HepG2 (cell line): Measurements from ENCODE around the gene ELP4. TPM values are rescaled to one million over a fixed set of nuclear protein-coding genes. Genes with fewer than 3 reads are reported as not detected.
A peak's percentile ranks its signal among the peaks of the same experiment; 100 is the strongest.

ENCODE experiments used
- ASH2L ChIP-seq: fragments of 300-600, 200-600 bp; sonication (generic); IDR thresholded peaks from 2 replicates; pipeline ENCODE4 v1.7.0; 2017; ENCODE audit warnings: low read depth, mild to moderate bottlenecking, moderate library complexity, mixed read lengths, low read length; ENCODE audit not compliant: insufficient read length
- BHLHE40 ChIP-seq: IDR thresholded peaks from 2 replicates; pipeline ENCODE4 v1.6.1; 2011; ENCODE audit warnings: low read length, improper control_type of control experiment
- CEBPG ChIP-seq: IDR thresholded peaks from 2 replicates; pipeline ENCODE4 v1.6.1; 2016
- DNMT3B ChIP-seq: conservative IDR thresholded peaks from 2 replicates; pipeline ENCODE4 v1.6.1; 2016; ENCODE audit warnings: missing biosample characterization, control low read depth
- EED ChIP-seq: sonication (generic); formaldehyde crosslinking; IDR thresholded peaks from 2 replicates; pipeline ENCODE4 v1.5.0; 2020; ENCODE audit warnings: mild to moderate bottlenecking, missing genetic modification reagents
- ELF4 ChIP-seq: sonication (generic); formaldehyde crosslinking; IDR thresholded peaks from 2 replicates; pipeline ENCODE4 v1.5.0; 2020; ENCODE audit warnings: missing genetic modification reagents, mild to moderate bottlenecking, moderate library complexity, borderline replicate concordance
- GATAD1 ChIP-seq: IDR thresholded peaks from 2 replicates; pipeline ENCODE4 v1.6.1; 2016; ENCODE audit warnings: missing genetic modification reagents, missing compliant biosample characterization
- IRF2 ChIP-seq: IDR thresholded peaks from 2 replicates; pipeline ENCODE4 v1.6.1; 2018; ENCODE audit warnings: missing genetic modification reagents, missing compliant biosample characterization
- KLF16 ChIP-seq, 2 experiments: sonication (generic) in 1 of 2; formaldehyde crosslinking in 1 of 2; IDR thresholded peaks; 2 replicates each; pipeline versions ENCODE4 v1.6.1 to v1.8.0; 2016 to 2023; ENCODE audit warnings: missing genetic modification reagents in 2 of 2, missing compliant biosample characterization in 1 of 2
- MIER3 ChIP-seq: IDR thresholded peaks from 2 replicates; pipeline ENCODE4 v1.6.1; 2016; ENCODE audit warnings: missing compliant biosample characterization, borderline replicate concordance
- NFIC ChIP-seq: IDR thresholded peaks from 2 replicates; pipeline ENCODE4 v1.6.1; 2012; ENCODE audit warnings: mild to moderate bottlenecking, low read length, inconsistent platforms
- NFYC ChIP-seq: IDR thresholded peaks from 2 replicates; pipeline ENCODE4 v1.6.1; 2016; ENCODE audit warnings: missing genetic modification reagents, missing compliant biosample characterization
- PITX1 ChIP-seq: sonication (generic); formaldehyde crosslinking; IDR thresholded peaks from 2 replicates; pipeline ENCODE4 v1.5.1; 2020; ENCODE audit warnings: mild to moderate bottlenecking, missing genetic modification reagents
- WIZ ChIP-seq: sonication (generic); formaldehyde crosslinking; IDR thresholded peaks from 2 replicates; pipeline ENCODE4 v1.5.1; 2020; ENCODE audit warnings: mild to moderate bottlenecking, missing genetic modification reagents
- ZBTB7B ChIP-seq: sonication (generic); formaldehyde crosslinking; IDR thresholded peaks from 2 replicates; pipeline ENCODE4 v1.4.0; 2020; ENCODE audit warnings: missing genetic modification reagents
- ZNF354B ChIP-seq: sonication (generic); formaldehyde crosslinking; IDR thresholded peaks from 2 replicates; pipeline ENCODE4 v1.8.0; 2022; ENCODE audit warnings: mild to moderate bottlenecking, missing genetic modification reagents
- ZNF383 ChIP-seq: sonication (generic); formaldehyde crosslinking; IDR thresholded peaks from 2 replicates; pipeline ENCODE4 v1.4.0; 2020; ENCODE audit warnings: missing genetic modification reagents, mild to moderate bottlenecking, borderline replicate concordance
- ZNF569 ChIP-seq: sonication (generic); formaldehyde crosslinking; IDR thresholded peaks from 2 replicates; pipeline ENCODE4 v1.5.0; 2020; ENCODE audit warnings: mild to moderate bottlenecking, missing genetic modification reagents, moderate library complexity, borderline replicate concordance
- ZNF570 ChIP-seq: sonication (generic); formaldehyde crosslinking; IDR thresholded peaks from 2 replicates; pipeline ENCODE4 v1.4.0; 2020; ENCODE audit warnings: mild to moderate bottlenecking, missing genetic modification reagents, borderline replicate concordance
- ZNF619 ChIP-seq: sonication (generic); formaldehyde crosslinking; IDR thresholded peaks from 2 replicates; pipeline ENCODE4 v1.4.0; 2020; ENCODE audit warnings: mild to moderate bottlenecking, missing genetic modification reagents
- ZNF766 ChIP-seq: sonication (generic); formaldehyde crosslinking; IDR thresholded peaks from 2 replicates; pipeline ENCODE4 v1.5.0; 2020; ENCODE audit warnings: missing genetic modification reagents, borderline replicate concordance
- polyA plus RNA-seq, 8 experiments: library from polyadenylated mRNA; depleted of rRNA in 3 of 8; stranded (reverse) in 7 of 8; unstranded in 1 of 8; fragments of >200 nt; fragmentation: Illumina TruSeq in 4 of 8; extraction: Trizol in 4 of 8; gene quantifications; 2 replicates each; pipeline versions ENCODE4 v1.2.1 to v1.2.3, GENCODE V29; 2011 to 2016; ENCODE audit warnings: low read depth in 4 of 8, missing spikeins in 1 of 8, mixed read lengths in 1 of 8; ENCODE audit not compliant: insufficient read depth in 1 of 8
- total RNA-seq, 5 experiments: library from RNA; depleted of rRNA; stranded (reverse); fragments of >200 nt; fragmentation: Illumina TruSeq; extraction: Trizol; gene quantifications; 2 replicates each; pipeline ENCODE4 v1.2.3, GENCODE V29; 2016; ENCODE audit warnings: low read depth in 1 of 5
- TF ChIP-seq, protein P1 (sequence below): sonication (generic); formaldehyde crosslinking; IDR thresholded peaks from 2 replicates; pipeline ENCODE4 v1.8.1; 2023; ENCODE audit warnings: mild to moderate bottlenecking, moderate library complexity, missing genetic modification reagents
- TF ChIP-seq, protein P2 (sequence below): sonication (generic); formaldehyde crosslinking; IDR thresholded peaks from 2 replicates; pipeline ENCODE4 v1.5.1; 2020; ENCODE audit warnings: missing genetic modification reagents, mild to moderate bottlenecking, borderline replicate concordance
- TF ChIP-seq, protein P3 (sequence below): IDR thresholded peaks from 2 replicates; pipeline ENCODE4 v1.6.1; 2016
- TF ChIP-seq, protein P4 (sequence below): sonication (generic); formaldehyde crosslinking; IDR thresholded peaks from 2 replicates; pipeline ENCODE4 v1.4.0; 2020; ENCODE audit warnings: mild to moderate bottlenecking, missing genetic modification reagents

The ELP4 gene
- total and polyA plus RNA-seq, 2 of the 13 experiments (the other 11 are each of a cell fraction or from before 2014, with no cell fraction given) = 12.8 to 19.1 TPM

DNA sequence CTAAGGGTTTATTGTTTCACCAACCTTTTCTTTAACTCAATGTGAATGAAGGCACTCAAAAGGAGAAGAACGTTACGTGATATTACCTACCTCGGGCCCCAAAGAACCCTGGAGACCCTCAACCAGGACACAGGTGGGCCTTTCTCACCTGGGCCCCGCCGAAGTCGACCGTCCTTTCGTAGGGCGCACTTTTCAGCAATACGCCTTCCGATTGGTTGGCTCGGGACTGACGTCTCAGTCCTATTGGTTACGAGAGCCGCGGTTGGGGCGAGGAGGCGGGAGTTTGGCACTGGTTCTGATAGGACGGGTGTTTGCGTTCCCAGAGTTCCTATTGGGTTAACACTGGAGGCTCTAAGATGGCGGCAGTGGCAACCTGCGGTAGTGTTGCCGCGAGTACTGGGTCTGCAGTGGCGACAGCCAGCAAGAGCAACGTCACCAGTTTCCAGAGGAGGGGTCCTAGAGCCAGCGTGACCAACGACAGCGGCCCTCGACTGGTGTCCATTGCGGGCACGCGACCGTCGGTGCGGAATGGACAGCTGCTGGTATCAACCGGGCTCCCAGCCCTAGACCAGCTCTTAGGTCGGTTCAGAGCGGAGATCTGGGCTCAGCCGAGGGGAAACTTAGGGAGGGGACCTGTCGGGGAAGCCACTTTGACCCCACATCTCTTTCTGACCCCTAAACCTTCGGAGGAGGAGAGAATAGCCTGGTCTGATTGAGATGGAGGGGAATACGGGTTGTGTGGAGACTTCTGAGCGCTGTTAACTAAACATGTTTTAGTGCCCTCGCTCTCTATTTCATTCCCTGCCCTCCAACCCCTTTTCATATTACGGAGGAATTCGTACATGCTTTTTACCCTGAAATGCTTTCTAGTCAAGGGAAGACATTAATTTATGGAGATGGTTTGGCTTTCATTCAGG, at the start of gene ELP4, which contains the start of gene IMMP1L (continued):
- TF ChIP-seq, protein P1, sequence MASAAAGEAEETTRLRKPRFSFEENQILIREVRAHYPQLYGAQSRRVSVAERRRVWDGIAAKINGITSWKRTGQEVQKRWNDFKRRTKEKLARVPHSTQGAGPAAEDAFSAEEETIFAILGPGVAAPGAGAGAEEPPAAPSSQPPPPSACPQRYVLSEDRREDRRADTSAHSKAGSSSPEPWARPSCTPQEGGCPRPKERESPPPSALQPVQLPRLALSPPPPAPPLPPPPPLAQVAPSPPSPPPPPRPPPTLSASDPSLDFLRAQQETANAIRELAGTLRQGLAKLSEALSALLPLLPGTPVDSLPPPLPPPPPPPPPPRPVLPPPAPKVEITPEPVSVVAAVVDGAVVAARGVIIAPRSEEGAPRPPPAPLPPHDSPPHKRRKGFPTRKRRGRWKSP (CRISPR knock-in tag) = peak; percentile 65; the same call in 1 of the 2 replicates
- peak; percentile 99 for TF ChIP-seq NFYC (CRISPR knock-in tag)
- TF ChIP-seq, protein P2, sequence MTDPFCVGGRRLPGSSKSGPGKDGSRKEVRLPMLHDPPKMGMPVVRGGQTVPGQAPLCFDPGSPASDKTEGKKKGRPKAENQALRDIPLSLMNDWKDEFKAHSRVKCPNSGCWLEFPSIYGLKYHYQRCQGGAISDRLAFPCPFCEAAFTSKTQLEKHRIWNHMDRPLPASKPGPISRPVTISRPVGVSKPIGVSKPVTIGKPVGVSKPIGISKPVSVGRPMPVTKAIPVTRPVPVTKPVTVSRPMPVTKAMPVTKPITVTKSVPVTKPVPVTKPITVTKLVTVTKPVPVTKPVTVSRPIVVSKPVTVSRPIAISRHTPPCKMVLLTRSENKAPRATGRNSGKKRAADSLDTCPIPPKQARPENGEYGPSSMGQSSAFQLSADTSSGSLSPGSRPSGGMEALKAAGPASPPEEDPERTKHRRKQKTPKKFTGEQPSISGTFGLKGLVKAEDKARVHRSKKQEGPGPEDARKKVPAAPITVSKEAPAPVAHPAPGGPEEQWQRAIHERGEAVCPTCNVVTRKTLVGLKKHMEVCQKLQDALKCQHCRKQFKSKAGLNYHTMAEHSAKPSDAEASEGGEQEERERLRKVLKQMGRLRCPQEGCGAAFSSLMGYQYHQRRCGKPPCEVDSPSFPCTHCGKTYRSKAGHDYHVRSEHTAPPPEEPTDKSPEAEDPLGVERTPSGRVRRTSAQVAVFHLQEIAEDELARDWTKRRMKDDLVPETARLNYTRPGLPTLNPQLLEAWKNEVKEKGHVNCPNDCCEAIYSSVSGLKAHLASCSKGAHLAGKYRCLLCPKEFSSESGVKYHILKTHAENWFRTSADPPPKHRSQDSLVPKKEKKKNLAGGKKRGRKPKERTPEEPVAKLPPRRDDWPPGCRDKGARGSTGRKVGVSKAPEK (CRISPR knock-in tag) = no peak
- TF ChIP-seq DNMT3B = peak; percentile 95; the same call in 1 of the 2 replicates
- no peak for TF ChIP-seq ZNF569 (CRISPR knock-in tag)
- no peak; the same call in 1 of the 2 replicates for TF ChIP-seq MIER3 (CRISPR knock-in tag)
- peak; percentile 72 for TF ChIP-seq BHLHE40
- TF ChIP-seq GATAD1 (CRISPR knock-in tag) = peak; percentile 92
- peak; percentile 73 for TF ChIP-seq ZBTB7B (CRISPR knock-in tag)
- no peak for TF ChIP-seq ZNF354B (CRISPR knock-in tag)
- TF ChIP-seq KLF16 (CRISPR knock-in tag; IDR thresholded peaks at IDR 0.05) = peak in 1 of 2 experiments; percentile 17; a peak in 1 of 4 replicates
- peak; percentile 15 for TF ChIP-seq IRF2 (CRISPR knock-in tag)
- TF ChIP-seq NFIC = peak; percentile 52; the same call in 1 of the 2 replicates
- TF ChIP-seq ZNF619 = 0 out of 2 replicates have a peak, but pooled peaks have one; percentile 42
- peak; percentile 57; the same call in 1 of the 2 replicates for TF ChIP-seq PITX1 (CRISPR knock-in tag)
- TF ChIP-seq, protein P3, sequence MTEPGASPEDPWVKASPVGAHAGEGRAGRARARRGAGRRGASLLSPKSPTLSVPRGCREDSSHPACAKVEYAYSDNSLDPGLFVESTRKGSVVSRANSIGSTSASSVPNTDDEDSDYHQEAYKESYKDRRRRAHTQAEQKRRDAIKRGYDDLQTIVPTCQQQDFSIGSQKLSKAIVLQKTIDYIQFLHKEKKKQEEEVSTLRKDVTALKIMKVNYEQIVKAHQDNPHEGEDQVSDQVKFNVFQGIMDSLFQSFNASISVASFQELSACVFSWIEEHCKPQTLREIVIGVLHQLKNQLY (CRISPR knock-in tag) = no peak
- 0 out of 2 replicates have a peak, but pooled peaks have one; percentile 45 for TF ChIP-seq ZNF383
- TF ChIP-seq ELF4 (CRISPR knock-in tag) = 0 out of 2 replicates have a peak, but pooled peaks have one; percentile 9
- TF ChIP-seq ZNF766 (CRISPR knock-in tag) = peak; percentile 44; the same call in 1 of the 2 replicates
- 0 out of 2 replicates have a peak, but pooled peaks have one; percentile 10 for TF ChIP-seq CEBPG (CRISPR knock-in tag)
- TF ChIP-seq WIZ (CRISPR knock-in tag) = peak; percentile 56; the same call in 1 of the 2 replicates
- TF ChIP-seq, protein P4, sequence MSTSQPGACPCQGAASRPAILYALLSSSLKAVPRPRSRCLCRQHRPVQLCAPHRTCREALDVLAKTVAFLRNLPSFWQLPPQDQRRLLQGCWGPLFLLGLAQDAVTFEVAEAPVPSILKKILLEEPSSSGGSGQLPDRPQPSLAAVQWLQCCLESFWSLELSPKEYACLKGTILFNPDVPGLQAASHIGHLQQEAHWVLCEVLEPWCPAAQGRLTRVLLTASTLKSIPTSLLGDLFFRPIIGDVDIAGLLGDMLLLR (CRISPR knock-in tag) = peak; percentile 80; the same call in 1 of the 2 replicates
- 0 out of 2 replicates have a peak, but pooled peaks have one; percentile 67 for TF ChIP-seq EED
- TF ChIP-seq ASH2L = peak; percentile 98
- 0 out of 2 replicates have a peak, but pooled peaks have one; percentile 85 for TF ChIP-seq ZNF570
